IMR-90 (cell line): ENCODE measurements around the gene PIAS1. TPM values are rescaled to one million over a fixed set of nuclear protein-coding genes. Genes with fewer than 3 reads are reported as not detected.

Experiments used
- ATAC-seq: fragments of 200-7000 bp; cut with Tn5 transposase; 2 replicates; pipeline ENCODE4 v1.9.1; 2020; ENCODE audit warnings: low read depth, mild to moderate bottlenecking, moderate library complexity
- BruUV-seq: library from RNA; stranded (reverse); fragments of 400-500 nt; replicated peaks from 2 replicates; lab custom pipeline; 2021; lab: Mats Ljungman, UMichigan
- CTCF ChIA-PET: fragments of 300-600 bp; formaldehyde crosslinking; extraction: SDS; loops from one replicate; lab custom pipeline; 2021; ENCODE audit warnings: antibody characterized with exemption; lab: Yijun Ruan, JAX
- POLR2A ChIA-PET: fragments of 300-600 bp; sonication (Branson Sonifier 250); formaldehyde crosslinking; loops from one replicate; lab custom pipeline; 2022; ENCODE audit warnings: antibody characterized with exemption; ENCODE audit not compliant: unreplicated experiment; lab: Charles Lee
- DNase-seq: peaks from one replicate; pipeline ENCODE4 v3.0.0; 2013
- H2AFZ ChIP-seq: replicated peaks from 2 replicates; pipeline ENCODE3; 2013; ENCODE audit warnings: low read length, mild to moderate bottlenecking; ENCODE audit not compliant: poor library complexity
- H2AK5ac ChIP-seq: 2 replicates; pipeline ENCODE4 v1.6.1; 2013; ENCODE audit warnings: low read depth, low read length, inconsistent platforms
- H2AK9ac ChIP-seq: replicated peaks from 2 replicates; pipeline ENCODE3; 2013; ENCODE audit warnings: mild to moderate bottlenecking, low read depth, low read length, moderate library complexity; ENCODE audit not compliant: poor library complexity
- H2BK120ac ChIP-seq: 2 replicates; pipeline ENCODE4 v1.6.1; 2013; ENCODE audit warnings: low read depth, low read length, inconsistent platforms
- H2BK15ac ChIP-seq: 3 replicates; pipeline ENCODE4 v1.6.1; 2013; ENCODE audit warnings: low read depth, low read length, inconsistent platforms
- H2BK20ac ChIP-seq: 2 replicates; pipeline ENCODE4 v1.6.1; 2013; ENCODE audit warnings: low read depth, mild to moderate bottlenecking, inconsistent platforms, low read length, moderate library complexity
- H2BK5ac ChIP-seq: 2 replicates; pipeline ENCODE4 v1.6.1; 2013; ENCODE audit warnings: mild to moderate bottlenecking, low read depth, low read length, inconsistent platforms; ENCODE audit not compliant: poor library complexity, severe bottlenecking
- H3K14ac ChIP-seq: replicated peaks from 2 replicates; pipeline ENCODE4 v1.6.1; 2013; ENCODE audit warnings: low read depth, low read length, inconsistent platforms
- H3K18ac ChIP-seq: 2 replicates; pipeline ENCODE4 v1.6.1; 2013; ENCODE audit warnings: low read depth, low read length, control low read depth
- H3K23ac ChIP-seq: 2 replicates; pipeline ENCODE4 v1.6.1; 2013; ENCODE audit warnings: low read depth, low read length, inconsistent platforms
- H3K27ac ChIP-seq: 2 replicates; pipeline ENCODE4 v1.5.1; 2013; ENCODE audit warnings: mild to moderate bottlenecking, control low read depth, low read length; ENCODE audit not compliant: insufficient read depth
- H3K27me3 ChIP-seq: 2 replicates; pipeline ENCODE4 v1.6.1; 2013; ENCODE audit warnings: low read length; ENCODE audit not compliant: control insufficient read depth, insufficient read depth
- H3K36me3 ChIP-seq: 2 replicates; pipeline ENCODE4 v1.6.1; 2013; ENCODE audit warnings: low read length, mixed read lengths; ENCODE audit not compliant: control insufficient read depth, insufficient read depth
- H3K4ac ChIP-seq: 2 replicates; pipeline ENCODE4 v1.6.1; 2013; ENCODE audit warnings: low read depth, low read length, inconsistent platforms
- H3K4me1 ChIP-seq: 2 replicates; pipeline ENCODE4 v1.6.1; 2013; ENCODE audit warnings: low read length, mixed read lengths; ENCODE audit not compliant: control insufficient read depth, insufficient read depth
- H3K4me2 ChIP-seq: 2 replicates; pipeline ENCODE4 v1.6.1; 2013; ENCODE audit warnings: low read depth, mild to moderate bottlenecking, control low read depth, low read length, moderate library complexity
- H3K4me3 ChIP-seq: 2 replicates; pipeline ENCODE4 v1.5.1; 2013; ENCODE audit warnings: low read depth, mild to moderate bottlenecking, control low read depth, low read length, moderate library complexity; ENCODE audit not compliant: insufficient read depth
- H3K56ac ChIP-seq: 2 replicates; pipeline ENCODE4 v1.6.1; 2013; ENCODE audit warnings: low read length, inconsistent platforms; ENCODE audit not compliant: insufficient read depth; ENCODE audit errors: extremely low read depth
- H3K79me1 ChIP-seq, 2 experiments: 2 replicates each; pipeline ENCODE4 v1.6.1; 2013; ENCODE audit warnings: low read length in 2 of 2, inconsistent platforms in 1 of 2, low read depth in 1 of 2
- H3K9ac ChIP-seq: 2 replicates; pipeline ENCODE4 v1.6.1; 2013; ENCODE audit warnings: low read depth, low read length, control low read depth
- H3K9me1 ChIP-seq: 2 replicates; pipeline ENCODE4 v1.6.1; 2013; ENCODE audit warnings: low read length, inconsistent platforms; ENCODE audit not compliant: insufficient read depth
- H3K9me3 ChIP-seq: 2 replicates; pipeline ENCODE4 v1.6.1; 2013; ENCODE audit warnings: low read length; ENCODE audit not compliant: control insufficient read depth, insufficient read depth
- H4K20me1 ChIP-seq: 2 replicates; pipeline ENCODE4 v1.6.1; 2013; ENCODE audit warnings: low read length, inconsistent platforms; ENCODE audit not compliant: insufficient read depth
- H4K5ac ChIP-seq: 2 replicates; pipeline ENCODE4 v1.6.1; 2013; ENCODE audit warnings: mild to moderate bottlenecking, low read depth, low read length, control low read depth
- H4K8ac ChIP-seq, 2 experiments: 2 replicates each; pipeline ENCODE4 v1.6.1; 2013; ENCODE audit warnings: low read depth in 2 of 2, low read length in 2 of 2, control low read depth in 1 of 2, inconsistent platforms in 1 of 2
- H4K91ac ChIP-seq: 2 replicates; pipeline ENCODE4 v1.6.1; 2013; ENCODE audit warnings: low read depth, low read length, inconsistent platforms; ENCODE audit not compliant: insufficient read depth
- CEBPB ChIP-seq: IDR thresholded peaks from 2 replicates; pipeline ENCODE4 v1.6.1; 2012; ENCODE audit warnings: low read depth, low read length, improper control_type of control experiment
- CHD1 ChIP-seq: IDR thresholded peaks from 2 replicates; pipeline ENCODE4 v1.6.1; 2012; ENCODE audit warnings: low read depth, low read length, improper control_type of control experiment
- FOS ChIP-seq: fragments of 150-350 bp; IDR thresholded peaks from 2 replicates; pipeline ENCODE4 v1.6.1; 2016; ENCODE audit warnings: low read depth, low read length
- MAFK ChIP-seq: IDR thresholded peaks from 2 replicates; pipeline ENCODE4 v1.6.1; 2012; ENCODE audit warnings: low read depth, low read length, improper control_type of control experiment
- MAZ ChIP-seq: IDR thresholded peaks from 2 replicates; pipeline ENCODE4 v1.6.1; 2012; ENCODE audit warnings: low read depth, mild to moderate bottlenecking, low read length, improper control_type of control experiment, moderate library complexity, borderline replicate concordance
- MXI1 ChIP-seq: IDR thresholded peaks from 2 replicates; pipeline ENCODE4 v1.6.1; 2012; ENCODE audit warnings: low read depth, mild to moderate bottlenecking, low read length, moderate library complexity, borderline replicate concordance
- POLR2A ChIP-seq: IDR thresholded peaks from 2 replicates; pipeline ENCODE4 v1.6.1; 2012; ENCODE audit warnings: mild to moderate bottlenecking, low read depth, low read length
- RAD21 ChIP-seq: IDR thresholded peaks from 2 replicates; pipeline ENCODE4 v1.6.1; 2012; ENCODE audit warnings: low read length, improper control_type of control experiment
- RCOR1 ChIP-seq: IDR thresholded peaks from 2 replicates; pipeline ENCODE4 v1.6.1; 2012; ENCODE audit warnings: mild to moderate bottlenecking, low read length, improper control_type of control experiment; ENCODE audit not compliant: insufficient replicate concordance
- SMC3 ChIP-seq: fragments of 150-350 bp; IDR thresholded peaks from 2 replicates; pipeline ENCODE4 v1.6.1; 2016; ENCODE audit warnings: low read depth, mild to moderate bottlenecking, antibody characterized with exemption, low read length, moderate library complexity
- WGBS, 2 experiments: methylation state at CpG; one replicate each; pipeline versions ENCODE4 v1.1.5 to v1.1.7; 2013; ENCODE audit warnings: missing lambda C conversion rate in 2 of 2; ENCODE audit not compliant: insufficient read length in 1 of 2; ENCODE audit errors: extremely low coverage in 2 of 2; 5-methylcytosine and 5-hydroxymethylcytosine counted together
- dilution Hi-C: fragments of 300-500 bp; cut with HindIII; formaldehyde crosslinking; loops from one replicate; pipeline ENCODE4 v1.14.3; 2018; ENCODE audit warnings: low sequenced_read_pairs; ENCODE audit not compliant: unreplicated experiment
- in situ Hi-C: fragments of 300-500 bp; cut with MboI; formaldehyde crosslinking; loops from 3 replicates; pipeline ENCODE4 v1.14.3; 2019; ENCODE audit warnings: low sequenced_read_pairs, inconsistent platforms, mixed read lengths
- intact Hi-C: fragments of 100-400 bp; cut with micrococcal nuclease; formaldehyde crosslinking; loops from 2 replicates; pipeline ENCODE4 v1.10.0; 2022
- polyA plus RNA-seq, 3 experiments: library from polyadenylated mRNA; depleted of rRNA; stranded (reverse); fragments of >200 nt; gene quantifications; 2 replicates each; pipeline ENCODE4 v1.2.3, GENCODE V29; 2012; ENCODE audit warnings: low replicate concordance in 1 of 3
- total RNA-seq: library from RNA; depleted of rRNA; stranded (reverse); fragments of >200 nt; gene quantifications from 2 replicates; pipeline ENCODE4 v1.2.3, GENCODE V29; 2012
- TF ChIP-seq, protein P1 (sequence below): conservative IDR thresholded peaks from 2 replicates; pipeline ENCODE4 v1.5.1; 2012; ENCODE audit warnings: mild to moderate bottlenecking, low read depth, low read length, improper control_type of control experiment
- TF ChIP-seq, protein P2 (sequence below): fragments of 150-350 bp; IDR thresholded peaks from 2 replicates; pipeline ENCODE4 v1.6.1; 2017; ENCODE audit warnings: mild to moderate bottlenecking, antibody characterized with exemption, low read length, low read depth

PIAS1 gene
- total and polyA plus RNA-seq, 2 of the 4 experiments (the other 2 are of a cell fraction), result 20.0 to 63.6 TPM

DNA sequence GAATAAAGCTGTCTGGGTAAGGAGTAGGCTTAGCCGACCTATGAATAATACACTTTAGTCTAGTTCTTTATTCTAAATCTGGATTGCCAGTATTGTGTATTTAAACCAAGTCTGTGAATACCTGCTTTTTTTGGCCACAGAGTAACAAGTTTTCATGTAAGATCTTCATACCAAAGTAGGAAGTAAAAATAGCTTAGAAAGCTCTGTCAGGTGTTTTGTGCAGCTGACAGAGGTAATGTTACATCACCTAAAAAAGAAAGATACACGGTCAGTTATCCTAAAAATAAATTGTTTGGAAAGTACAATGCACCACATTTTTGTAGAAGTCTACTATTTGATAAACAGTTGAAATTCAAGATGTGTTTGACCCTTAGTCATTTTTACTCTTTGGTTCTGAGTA is 134.5 kb downstream of the PIAS1 start:
- Histone ChIP-seq H3K23ac (no peak overlapping the region), H3K14ac (no peak overlapping the region), H3K27ac (no peak overlapping the region), H3K79me1 (peaks cover 0 to 24% of the 10 kb centered on the region in 2 experiments; a peak in 2 of 4 replicates), H4K8ac (no peak overlapping the region), H3K36me3 (peaks cover 18% of the 10 kb centered on the region), H2BK120ac (no peak overlapping the region), H2AK9ac (no peak overlapping the region), H3K56ac (no peak overlapping the region), H4K91ac (no peak overlapping the region), H4K20me1 (peaks cover 11% of the 10 kb centered on the region; the same call in 1 of the 2 replicates), H3K27me3 (no peaks in the 10 kb centered on the region), H3K18ac (no peak overlapping the region), H4K5ac (no peak overlapping the region), H3K4me2 (no peak overlapping the region), H2BK5ac (no peak overlapping the region), H3K9me1 (peaks cover 11% of the 10 kb centered on the region), H2AFZ (no peak overlapping the region), H3K4me1 (peaks cover 11% of the 10 kb centered on the region), H2BK15ac (no peak overlapping the region), H3K9me3 (no peaks in the 10 kb centered on the region), H3K4ac (no peak overlapping the region), H2AK5ac (no peak overlapping the region), H3K9ac (no peak overlapping the region), H2BK20ac (no peak overlapping the region), H3K4me3 (no peak overlapping the region)
- no peak for ATAC-seq
- TF ChIP-seq RAD21, result no peak
- TF ChIP-seq MAZ, result no peak
- TF ChIP-seq MAFK, result no peak
- no peak for TF ChIP-seq FOS
- no peak for TF ChIP-seq MXI1
- no peak for TF ChIP-seq RCOR1
- TF ChIP-seq, protein P1, sequence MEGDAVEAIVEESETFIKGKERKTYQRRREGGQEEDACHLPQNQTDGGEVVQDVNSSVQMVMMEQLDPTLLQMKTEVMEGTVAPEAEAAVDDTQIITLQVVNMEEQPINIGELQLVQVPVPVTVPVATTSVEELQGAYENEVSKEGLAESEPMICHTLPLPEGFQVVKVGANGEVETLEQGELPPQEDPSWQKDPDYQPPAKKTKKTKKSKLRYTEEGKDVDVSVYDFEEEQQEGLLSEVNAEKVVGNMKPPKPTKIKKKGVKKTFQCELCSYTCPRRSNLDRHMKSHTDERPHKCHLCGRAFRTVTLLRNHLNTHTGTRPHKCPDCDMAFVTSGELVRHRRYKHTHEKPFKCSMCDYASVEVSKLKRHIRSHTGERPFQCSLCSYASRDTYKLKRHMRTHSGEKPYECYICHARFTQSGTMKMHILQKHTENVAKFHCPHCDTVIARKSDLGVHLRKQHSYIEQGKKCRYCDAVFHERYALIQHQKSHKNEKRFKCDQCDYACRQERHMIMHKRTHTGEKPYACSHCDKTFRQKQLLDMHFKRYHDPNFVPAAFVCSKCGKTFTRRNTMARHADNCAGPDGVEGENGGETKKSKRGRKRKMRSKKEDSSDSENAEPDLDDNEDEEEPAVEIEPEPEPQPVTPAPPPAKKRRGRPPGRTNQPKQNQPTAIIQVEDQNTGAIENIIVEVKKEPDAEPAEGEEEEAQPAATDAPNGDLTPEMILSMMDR, result no peak
- TF ChIP-seq, protein P2, sequence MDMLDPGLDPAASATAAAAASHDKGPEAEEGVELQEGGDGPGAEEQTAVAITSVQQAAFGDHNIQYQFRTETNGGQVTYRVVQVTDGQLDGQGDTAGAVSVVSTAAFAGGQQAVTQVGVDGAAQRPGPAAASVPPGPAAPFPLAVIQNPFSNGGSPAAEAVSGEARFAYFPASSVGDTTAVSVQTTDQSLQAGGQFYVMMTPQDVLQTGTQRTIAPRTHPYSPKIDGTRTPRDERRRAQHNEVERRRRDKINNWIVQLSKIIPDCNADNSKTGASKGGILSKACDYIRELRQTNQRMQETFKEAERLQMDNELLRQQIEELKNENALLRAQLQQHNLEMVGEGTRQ, result no peak
- no peak for TF ChIP-seq CEBPB
- TF ChIP-seq CHD1, result no peak
- no peak for TF ChIP-seq SMC3
- TF ChIP-seq POLR2A, result no peak
- POLR2A ChIA-PET, result interaction anchor here (0.7 kb wide), 1 partner anchor 218 kb away, joined by 9 read pairs; no protein-coding TSS in a partner anchor
- intact Hi-C loops (no loop called here), dilution Hi-C loops (no loop called here), in situ Hi-C loops (no loop called here)
- WGBS, 2 experiments, result no CpG with 5 or more reads among the region's 2 CpGs
- no TSS peak for BruUV-seq
- CTCF ChIA-PET, result no interaction called here
- DNase-seq, result no peak
